Stimulated activated CD8-positive, alpha-beta memory T cell treated with anti-CD3 and anti-CD28 coated beads, Interleukin-15, amount 100 ng/mL, for 24 hours (primary cell): Measurements from ENCODE around the gene SIPA1L3.
"Not testable (repeated sequence)": the region's sequence is repeated elsewhere in the genome, so short reads cannot be mapped to it uniquely, and the experiment has no call there.

ENCODE experiments used
- DNase-seq: peaks from one replicate; pipeline ENCODE4 v3.0.0-alpha.2; 2020; ENCODE audit warnings: low read depth

SIPA1L3 gene

GRCh38 chr19:37906869-37907734 is at the start of gene SIPA1L3:
SIPA1L3 (plus strand) TSS chr19:37907208; CDS start chr19:38081566, 174,358 bp downstream.
- peak; percentile 72 for DNase-seq

- DNase-seq, result no peak
Measured at GRCh38 chr19:37864501-37864900, 42.5 kb upstream of the SIPA1L3 start.

GRCh38 chr19:37865930-37866329 is 41.1 kb upstream of the SIPA1L3 start:
- not testable (repeated sequence) for DNase-seq

DNA sequence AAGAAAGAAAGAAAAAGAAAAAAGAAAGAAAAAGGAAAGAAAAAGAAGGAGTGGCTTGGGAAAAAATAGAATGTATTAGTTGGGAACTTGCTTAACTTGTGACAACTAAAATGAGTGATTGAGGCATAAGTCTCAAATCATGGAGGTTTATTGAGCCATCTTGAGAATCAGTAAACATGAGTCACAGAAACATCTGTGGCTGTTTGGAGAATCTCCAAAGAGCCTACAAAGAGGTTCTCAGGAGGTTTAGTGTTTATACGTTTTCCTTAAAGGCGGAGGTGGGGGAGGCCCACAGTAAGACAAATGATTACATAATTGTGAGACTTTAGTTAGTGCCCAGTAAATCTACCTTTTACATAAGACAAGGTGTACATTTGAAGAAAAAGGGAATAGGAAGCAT is 39.2 kb upstream of the SIPA1L3 start:
- DNase-seq, result no peak

GRCh38 chr19:37869766-37870340 is 37.2 kb upstream of the SIPA1L3 start:
- no peak for DNase-seq

DNA sequence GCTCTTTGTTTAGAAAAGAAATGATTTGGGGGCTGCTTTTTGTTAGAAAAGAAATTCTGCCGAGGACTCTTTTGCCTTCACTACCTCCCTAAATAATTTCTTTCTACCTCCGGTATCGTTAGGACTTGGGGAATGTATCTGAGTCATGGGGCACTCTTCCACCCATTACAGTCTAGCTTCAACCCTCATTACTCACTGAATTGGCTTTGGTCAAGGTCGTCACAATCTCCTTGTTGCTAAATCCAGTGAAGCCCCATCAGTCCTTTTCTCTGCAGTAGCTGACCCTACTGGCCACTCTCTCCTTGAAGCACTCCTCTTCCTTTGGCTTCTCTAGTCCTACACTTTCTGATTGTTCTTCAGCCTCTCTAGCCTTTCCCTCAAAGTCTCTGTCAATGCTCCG is 34.6 kb upstream of the SIPA1L3 start:
- no peak for DNase-seq

DNA sequence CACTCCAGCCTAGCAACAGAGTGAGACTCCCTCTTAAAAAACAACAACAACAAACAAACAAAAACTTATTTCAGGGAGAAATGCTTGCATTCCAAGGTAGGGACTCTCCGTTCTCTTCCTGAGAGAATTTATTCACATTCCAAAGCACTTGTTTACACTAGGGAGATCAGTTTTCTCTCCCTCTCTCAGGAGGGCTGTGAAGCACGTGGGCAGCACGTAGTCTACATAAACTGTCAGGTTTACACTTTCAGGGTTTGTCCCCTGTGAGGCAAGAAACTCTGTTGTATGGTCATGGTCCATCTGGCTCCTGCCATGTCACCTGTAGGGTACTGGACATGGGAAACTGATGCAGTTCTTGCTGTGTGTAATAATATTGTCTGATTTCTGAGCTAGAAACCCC is 32.2 kb upstream of the SIPA1L3 start:
- no peak for DNase-seq

DNA sequence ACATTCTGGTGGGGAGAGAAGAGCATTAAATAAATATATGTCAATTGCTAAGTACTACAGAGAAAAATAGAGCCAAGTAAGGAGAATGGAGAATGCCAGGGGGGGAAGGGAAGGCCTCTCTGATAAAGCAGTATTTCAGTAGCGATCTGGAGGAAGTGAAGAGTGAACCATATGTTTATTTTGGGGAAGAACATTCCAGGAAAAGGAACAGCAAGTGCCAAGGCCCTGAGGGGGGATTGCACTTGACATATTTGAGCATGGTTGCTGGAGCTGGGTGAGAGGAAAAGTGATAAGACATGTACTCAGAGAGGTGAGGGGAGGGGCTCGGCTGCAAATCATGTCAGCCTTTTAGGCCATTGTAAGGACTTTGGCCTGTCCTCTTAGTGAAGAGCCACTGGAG is 31.0 kb upstream of the SIPA1L3 start:
- DNase-seq, result no peak

- DNase-seq, result no peak
Measured at GRCh38 chr19:37877147-37877546, 29.9 kb upstream of the SIPA1L3 start.

- DNase-seq, result no peak
Measured at GRCh38 chr19:37885392-37885791, 21.6 kb upstream of the SIPA1L3 start.

GRCh38 chr19:37886571-37886970 is 20.4 kb upstream of the SIPA1L3 start:
- no peak for DNase-seq

DNA sequence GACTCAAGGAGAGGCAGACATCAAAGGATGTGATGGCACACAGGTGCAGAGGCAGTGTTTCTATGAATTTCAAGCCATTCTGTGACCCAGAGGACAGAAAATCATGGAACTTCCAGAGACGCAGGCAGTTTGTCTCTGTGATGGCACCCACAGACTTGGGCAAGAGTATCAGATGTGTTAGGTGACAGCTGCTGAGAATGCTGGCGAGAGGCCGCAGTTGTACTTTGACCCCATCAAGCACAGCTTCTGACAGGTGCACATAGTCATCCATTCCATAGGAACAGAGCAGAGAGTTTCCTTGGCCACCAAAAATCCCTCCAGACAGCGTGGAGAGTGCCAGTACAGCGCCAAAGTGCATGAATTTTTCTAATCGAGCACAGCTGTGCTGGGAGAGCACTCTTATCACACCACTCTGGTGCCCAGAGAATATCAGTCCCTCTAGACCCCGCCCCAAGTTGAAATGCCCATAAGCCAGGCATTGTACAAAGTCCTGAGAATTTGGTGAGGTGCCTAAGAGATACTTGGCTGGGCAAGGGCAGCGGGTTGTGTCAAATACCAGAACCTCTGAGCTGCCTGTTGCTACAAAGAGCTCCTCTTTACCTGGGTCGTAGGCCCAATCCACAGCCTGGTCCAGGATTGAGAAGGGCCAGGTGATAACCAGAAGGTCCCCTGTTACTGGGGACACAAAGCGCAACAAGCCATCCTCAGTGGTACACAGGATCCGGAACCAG is 13.0 kb upstream of the SIPA1L3 start:
- DNase-seq, result no peak

DNA sequence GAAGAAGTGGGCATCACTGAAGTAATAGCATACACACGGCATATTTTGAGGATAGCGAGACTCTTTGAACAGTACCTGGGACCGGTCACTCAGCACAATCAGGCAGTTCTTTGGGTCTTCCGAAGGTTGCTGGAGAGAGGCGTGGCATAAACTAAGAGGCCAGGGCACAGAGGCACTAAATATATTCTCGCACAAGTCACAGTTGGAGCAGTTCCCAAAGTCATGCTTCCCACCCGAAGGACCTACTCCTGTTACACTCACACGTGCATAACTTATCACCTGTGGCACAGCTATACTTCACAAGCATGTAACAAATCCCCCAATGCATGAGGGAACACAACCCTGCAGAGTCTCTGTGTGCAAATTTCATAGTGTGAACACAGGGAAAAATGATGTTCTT is 10.8 kb upstream of the SIPA1L3 start:
- DNase-seq, result no peak

DNA sequence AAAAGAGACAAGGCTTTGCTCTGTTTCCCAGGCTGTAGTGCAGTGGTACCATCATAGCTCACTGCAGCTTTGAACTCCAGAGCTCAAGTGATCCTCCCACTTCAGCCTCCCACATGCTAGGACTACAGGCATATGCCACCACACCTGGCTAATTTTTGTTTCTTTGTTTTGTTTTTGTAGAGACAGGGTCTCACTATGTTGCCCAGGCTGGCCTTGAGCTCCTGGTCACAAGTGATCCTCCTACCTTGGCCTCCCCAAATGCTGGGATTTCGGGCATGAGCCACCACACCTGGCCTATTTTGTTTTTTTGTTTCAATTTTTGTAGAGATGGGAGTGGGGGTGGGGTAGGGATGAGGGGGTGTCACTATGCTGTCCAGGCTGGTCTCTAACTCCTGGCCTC is 7.6 kb upstream of the SIPA1L3 start:
- no peak for DNase-seq

DNA sequence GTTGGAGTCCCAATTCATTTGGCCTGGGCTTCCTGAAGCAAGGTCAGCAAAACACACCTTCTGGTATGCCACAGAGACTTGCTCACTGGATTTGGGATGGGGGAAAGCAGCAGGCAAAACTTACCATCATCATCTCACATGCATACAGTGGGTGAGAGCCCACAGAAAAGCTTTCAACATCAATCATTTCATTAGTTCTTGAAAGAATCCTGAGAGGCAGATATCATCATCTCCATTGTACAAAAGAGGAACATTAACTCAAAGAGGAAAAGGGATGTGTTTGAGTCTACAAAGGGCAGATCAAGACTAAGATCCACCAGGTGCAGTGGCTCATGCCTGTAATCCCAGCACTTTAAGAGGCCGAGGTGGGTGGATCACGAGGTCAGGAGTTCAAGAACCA is 7.0 kb upstream of the SIPA1L3 start:
- DNase-seq, result no peak

- peak; percentile 56 for DNase-seq
Measured at GRCh38 chr19:37902668-37903067, 4.3 kb upstream of the SIPA1L3 start.

DNA sequence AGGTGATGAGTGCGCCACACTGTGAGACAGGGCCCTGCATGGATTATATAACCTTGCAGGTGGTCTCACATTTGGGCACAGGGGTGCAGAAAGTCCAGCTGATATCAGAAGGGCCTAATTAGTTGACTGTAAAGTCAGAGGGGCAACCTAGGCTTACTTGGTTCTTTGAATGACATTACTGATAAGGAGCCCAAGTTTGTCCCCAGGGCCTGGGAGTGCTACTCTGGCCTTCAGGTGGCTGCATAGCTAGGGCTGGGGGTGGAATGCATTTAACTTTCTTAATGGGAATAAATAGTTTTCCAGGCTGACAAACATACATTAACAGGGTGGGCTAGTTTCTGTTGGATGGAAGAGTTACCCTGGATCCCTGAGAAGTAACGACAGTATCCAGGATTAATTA is 3.9 kb upstream of the SIPA1L3 start:
- DNase-seq, result no peak

GRCh38 chr19:37905946-37906868 is 801 bp upstream of the SIPA1L3 start, which contains the start of gene WDR87:
WDR87 (minus strand) TSS chr19:37906594; CDS start chr19:37898239, 8,355 bp downstream.
- no peak for DNase-seq

DNA sequence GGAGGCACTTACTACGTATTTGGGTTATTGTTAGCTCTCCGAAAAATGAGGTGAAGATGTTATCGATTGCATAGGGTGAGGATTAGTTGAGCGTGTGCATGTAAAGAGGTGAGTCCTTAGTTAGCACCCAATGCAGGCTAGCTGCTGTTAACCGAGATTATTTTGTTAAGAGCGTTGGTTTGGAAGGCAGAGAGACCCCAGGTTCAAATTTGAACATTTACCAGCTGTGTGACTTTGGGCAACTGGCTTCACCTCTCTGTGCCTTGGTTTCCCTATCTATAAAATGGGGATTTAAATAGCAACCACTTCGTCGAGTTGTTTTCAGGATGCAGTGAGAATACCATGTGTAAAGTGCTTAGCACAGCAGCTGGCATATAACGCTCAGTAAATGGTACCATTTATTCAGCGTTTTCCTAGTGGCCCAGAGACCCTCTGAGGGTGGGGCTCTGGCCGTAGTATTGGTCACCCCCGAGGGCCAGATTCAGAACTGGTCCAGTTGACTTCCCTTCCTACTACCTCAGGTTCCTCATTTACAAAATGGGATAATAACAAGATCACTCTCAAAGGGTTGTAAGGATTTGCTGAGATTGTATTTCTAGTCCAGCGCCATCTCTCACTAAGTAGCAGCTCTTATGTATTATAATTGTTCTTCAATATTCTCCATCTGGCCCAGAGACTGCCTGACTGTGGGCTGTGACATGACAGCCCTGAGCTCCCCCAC is 887 bp downstream of the SIPA1L3 start:
- no peak for DNase-seq

- no peak for DNase-seq
Measured at GRCh38 chr19:37909661-37910199, 2.7 kb downstream of the SIPA1L3 start.

GRCh38 chr19:37914908-37915307 is 7.9 kb downstream of the SIPA1L3 start:
- no peak for DNase-seq
